ENCODE data around the gene ARID4B. TPM values are rescaled to one million over a fixed set of nuclear protein-coding genes. Genes with fewer than 3 reads are reported as not detected.

The ARID4B gene
- total and polyA plus RNA-seq, 8 donors: 29.0 to 57.9 (median 49.9) TPM

DNA sequence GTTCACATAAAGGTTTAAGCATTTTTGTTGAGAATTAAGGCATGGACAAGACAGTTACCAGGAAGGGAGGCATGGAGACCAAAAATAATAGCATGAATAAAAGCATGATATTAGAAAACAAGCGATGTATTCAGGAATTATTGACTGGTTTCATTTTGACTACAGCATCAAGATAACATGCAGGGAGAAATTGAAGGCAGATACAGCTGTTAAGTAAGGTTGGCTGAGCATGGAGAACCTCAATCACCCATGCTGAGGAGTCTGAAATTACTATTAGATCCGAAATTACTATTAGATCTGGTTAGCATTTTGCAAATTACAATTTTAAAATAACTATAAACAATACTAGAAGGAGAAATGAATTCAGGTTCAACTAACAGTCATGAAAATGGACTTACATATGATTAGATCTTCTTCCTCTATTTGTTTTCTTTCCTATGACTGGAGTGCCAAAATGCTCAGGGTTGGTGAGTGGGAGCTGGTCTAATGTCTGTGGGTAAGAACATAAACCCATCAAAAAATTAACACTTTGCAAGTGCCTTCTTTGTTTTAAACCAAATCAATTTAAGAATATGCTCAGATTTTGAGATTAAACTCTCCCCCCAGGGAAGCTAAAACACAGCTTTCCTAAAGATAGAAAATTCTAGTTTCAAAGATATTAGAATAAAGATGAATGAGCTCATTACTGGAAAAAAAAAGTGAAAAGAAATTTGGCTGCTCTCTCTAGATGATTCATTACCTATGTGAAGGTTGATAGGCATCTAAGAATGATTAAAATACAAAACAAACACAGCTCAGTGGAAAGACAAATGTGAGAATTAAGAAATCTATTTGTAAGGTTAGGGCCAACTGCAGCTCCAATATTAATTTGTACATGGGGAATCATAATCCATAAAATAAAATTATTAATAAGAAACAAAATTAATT lies 81.7 kb downstream of the ARID4B start:
- no peaks in the 10 kb centered on the region for H3K9me3 ChIP-seq
- peaks cover 0 to 11% of the 10 kb centered on the region in 2 donors for H3K4me1 ChIP-seq
- DNase-seq: no peak
- H3K36me3 ChIP-seq: peaks cover 0 to 33% of the 10 kb centered on the region in 2 donors
- no peak overlapping the region for H3K27ac ChIP-seq
- TF ChIP-seq, protein P1, sequence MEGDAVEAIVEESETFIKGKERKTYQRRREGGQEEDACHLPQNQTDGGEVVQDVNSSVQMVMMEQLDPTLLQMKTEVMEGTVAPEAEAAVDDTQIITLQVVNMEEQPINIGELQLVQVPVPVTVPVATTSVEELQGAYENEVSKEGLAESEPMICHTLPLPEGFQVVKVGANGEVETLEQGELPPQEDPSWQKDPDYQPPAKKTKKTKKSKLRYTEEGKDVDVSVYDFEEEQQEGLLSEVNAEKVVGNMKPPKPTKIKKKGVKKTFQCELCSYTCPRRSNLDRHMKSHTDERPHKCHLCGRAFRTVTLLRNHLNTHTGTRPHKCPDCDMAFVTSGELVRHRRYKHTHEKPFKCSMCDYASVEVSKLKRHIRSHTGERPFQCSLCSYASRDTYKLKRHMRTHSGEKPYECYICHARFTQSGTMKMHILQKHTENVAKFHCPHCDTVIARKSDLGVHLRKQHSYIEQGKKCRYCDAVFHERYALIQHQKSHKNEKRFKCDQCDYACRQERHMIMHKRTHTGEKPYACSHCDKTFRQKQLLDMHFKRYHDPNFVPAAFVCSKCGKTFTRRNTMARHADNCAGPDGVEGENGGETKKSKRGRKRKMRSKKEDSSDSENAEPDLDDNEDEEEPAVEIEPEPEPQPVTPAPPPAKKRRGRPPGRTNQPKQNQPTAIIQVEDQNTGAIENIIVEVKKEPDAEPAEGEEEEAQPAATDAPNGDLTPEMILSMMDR (IDR thresholded peaks at IDR 0.05): no peak
- H3K27me3 ChIP-seq: no peaks in the 10 kb centered on the region
- ATAC-seq: no peak
- H3K4me3 ChIP-seq: no peak overlapping the region
- intact Hi-C loops (cut with DNase I): no loop called here

DNA sequence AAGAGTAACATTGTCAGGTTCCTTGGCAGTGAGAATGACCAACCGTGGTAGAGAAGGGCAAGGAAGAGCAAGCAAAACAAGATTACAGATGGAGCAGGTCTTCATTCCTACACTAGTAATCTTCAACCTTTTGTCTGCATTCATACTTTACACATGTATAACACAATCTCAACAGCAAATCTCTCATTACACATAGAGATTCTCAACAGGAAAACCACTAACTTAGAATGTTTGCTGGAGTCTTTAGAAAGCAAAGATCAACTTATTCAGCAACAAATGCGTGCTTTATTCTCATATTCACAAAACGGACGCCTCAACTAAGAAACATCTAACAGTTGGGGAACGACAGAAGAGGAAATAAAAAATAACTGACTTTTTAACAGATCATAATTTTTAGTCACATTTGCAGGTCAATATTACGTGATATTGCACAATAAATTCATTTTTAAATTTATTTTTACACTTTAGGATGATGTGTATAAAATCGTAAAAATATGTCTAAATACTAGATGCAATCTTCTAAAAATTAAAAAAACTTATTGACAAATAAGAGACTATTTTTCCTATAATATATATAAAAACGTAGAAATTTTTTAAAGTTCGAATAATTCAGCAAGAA lies 82.9 kb downstream of the ARID4B start:
- Histone ChIP-seq H3K27me3 (no peaks in the 10 kb centered on the region), H3K4me3 (no peak overlapping the region), H3K27ac (no peak overlapping the region), H3K36me3 (peaks cover 0 to 33% of the 10 kb centered on the region in 2 donors), H3K4me1 (peaks cover 0 to 15% of the 10 kb centered on the region in 2 donors), H3K9me3 (no peaks in the 10 kb centered on the region)
- ATAC-seq (no peak), DNase-seq (no peak)
- intact Hi-C loops (cut with DNase I): no loop called here
- TF ChIP-seq, protein P1 (IDR thresholded peaks at IDR 0.05): no peak

DNA sequence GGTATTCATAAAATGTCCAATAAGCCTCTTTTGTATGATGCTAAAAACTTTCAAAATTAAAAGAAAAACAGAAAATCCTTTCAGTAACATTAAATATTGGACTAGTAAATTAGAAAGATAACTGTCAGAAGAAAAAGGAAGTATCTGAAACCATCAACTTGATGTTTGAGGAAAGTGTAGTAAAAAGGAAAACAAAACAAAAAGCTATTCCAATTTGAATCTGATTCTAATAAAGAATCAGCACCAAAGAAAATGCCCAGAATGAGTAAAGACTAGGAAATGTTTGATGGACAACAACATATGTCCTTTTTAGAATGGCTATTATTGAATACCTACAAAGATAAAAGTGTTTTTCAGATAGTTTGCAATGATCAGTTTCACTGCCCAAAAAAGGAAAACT lies 87.0 kb downstream of the ARID4B start:
- ATAC-seq (no peak), DNase-seq (no peak)
- H3K27me3 ChIP-seq: no peaks in the 10 kb centered on the region
- H3K36me3 ChIP-seq: peaks cover 0 to 45% of the 10 kb centered on the region in 2 donors
- H3K27ac ChIP-seq: peak overlapping the region in 1 of 2 donors; percentile 1
- H3K4me1 ChIP-seq: peaks cover 0 to 13% of the 10 kb centered on the region in 2 donors
- no peaks in the 10 kb centered on the region for H3K9me3 ChIP-seq
- TF ChIP-seq, protein P1 (IDR thresholded peaks at IDR 0.05): no peak
- no peak overlapping the region for H3K4me3 ChIP-seq
- intact Hi-C loops (cut with DNase I): no loop called here

DNA sequence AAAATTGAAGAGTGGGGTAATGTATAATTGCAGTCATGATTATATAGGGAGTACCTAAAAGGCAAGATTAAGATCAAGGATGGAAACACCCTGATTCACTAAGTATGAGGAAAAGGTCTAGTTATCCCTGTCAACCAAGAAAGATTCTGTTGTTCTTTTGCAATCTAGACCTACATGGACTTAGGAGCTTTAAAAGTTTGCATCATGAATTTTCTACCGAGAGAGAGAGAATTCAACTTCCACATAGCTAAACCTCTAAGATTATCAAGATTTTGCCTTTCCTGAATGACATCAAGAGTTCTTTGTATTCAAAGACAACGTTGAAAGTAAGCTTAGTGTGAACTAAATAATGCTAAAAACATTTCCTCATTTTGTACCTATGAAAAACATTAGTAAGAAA lies 88.1 kb downstream of the ARID4B start:
- peaks cover 0 to 8% of the 10 kb centered on the region in 2 donors for H3K4me1 ChIP-seq
- peaks cover 0 to 46% of the 10 kb centered on the region in 2 donors for H3K36me3 ChIP-seq
- H3K4me3 ChIP-seq: no peak overlapping the region
- H3K9me3 ChIP-seq: no peaks in the 10 kb centered on the region
- no peak for ATAC-seq
- TF ChIP-seq, protein P1 (IDR thresholded peaks at IDR 0.05): no peak
- no peaks in the 10 kb centered on the region for H3K27me3 ChIP-seq
- H3K27ac ChIP-seq: no peak overlapping the region
- intact Hi-C loops (cut with DNase I): no loop called here
- no peak for DNase-seq

DNA sequence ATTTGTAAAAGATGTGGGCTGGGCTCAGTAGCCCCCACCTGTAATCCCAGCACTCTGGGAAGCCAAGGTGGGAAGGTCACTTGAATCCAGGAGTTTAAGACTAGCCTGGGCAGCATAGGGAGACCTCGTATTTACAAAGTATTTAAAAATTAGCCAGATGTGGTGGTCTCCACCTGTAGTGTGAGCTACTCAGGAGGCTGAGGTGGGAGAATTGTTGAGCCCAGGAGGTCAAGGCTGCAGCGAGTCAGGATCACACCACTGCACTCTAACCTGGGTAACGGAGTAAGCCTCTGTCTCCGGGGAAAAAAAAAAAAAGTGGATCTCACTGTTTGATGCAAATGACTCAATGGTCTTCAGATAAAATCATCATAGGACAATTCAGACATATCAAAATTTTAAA lies 89.4 kb downstream of the ARID4B start:
- Histone ChIP-seq H3K27me3 (no peaks in the 10 kb centered on the region), H3K9me3 (no peaks in the 10 kb centered on the region), H3K4me3 (no peak overlapping the region), H3K27ac (no peak overlapping the region), H3K4me1 (peaks cover 0 to 8% of the 10 kb centered on the region in 2 donors), H3K36me3 (peaks cover 0 to 52% of the 10 kb centered on the region in 2 donors)
- intact Hi-C loops (cut with DNase I): no loop called here
- TF ChIP-seq, protein P1 (IDR thresholded peaks at IDR 0.05): no peak
- DNase-seq (no peak), ATAC-seq (no peak)

Data from left lung (tissue), 10 donors.